Ectodermal cell (in vitro differentiated cells): ENCODE measurements around the gene RIT2.

Experiments used
- H3K27ac ChIP-seq: 2 replicates; pipeline ENCODE4 v1.7.0; 2013; ENCODE audit warnings: mild to moderate bottlenecking, low read depth, low read length; ENCODE audit not compliant: insufficient read depth, poor library complexity, severe bottlenecking
- H3K27me3 ChIP-seq: 2 replicates; pipeline ENCODE4 v1.7.0; 2013; ENCODE audit warnings: mild to moderate bottlenecking, low read length; ENCODE audit not compliant: insufficient read depth, control insufficient read depth, poor library complexity, severe bottlenecking
- H3K36me3 ChIP-seq: one replicate; pipeline ENCODE4 v1.7.0; 2013; ENCODE audit warnings: low read length; ENCODE audit not compliant: control insufficient read depth, insufficient read depth
- H3K4me1 ChIP-seq: one replicate; pipeline ENCODE4 v1.7.0; 2013; ENCODE audit warnings: low read length; ENCODE audit not compliant: control insufficient read depth, insufficient read depth
- H3K4me3 ChIP-seq: 2 replicates; pipeline ENCODE4 v1.7.0; 2013; ENCODE audit warnings: low read depth, low read length, control low read depth; ENCODE audit not compliant: insufficient read depth
- H3K9me3 ChIP-seq: 2 replicates; pipeline ENCODE4 v1.7.0; 2013; ENCODE audit warnings: mild to moderate bottlenecking, low read length, moderate library complexity; ENCODE audit not compliant: control insufficient read depth
- WGBS, 2 experiments: methylation state at CpG; one replicate each; pipeline ENCODE4 v1.1.7; 2013; ENCODE audit warnings: missing lambda C conversion rate in 2 of 2; 5-methylcytosine and 5-hydroxymethylcytosine counted together

RIT2 gene

DNA sequence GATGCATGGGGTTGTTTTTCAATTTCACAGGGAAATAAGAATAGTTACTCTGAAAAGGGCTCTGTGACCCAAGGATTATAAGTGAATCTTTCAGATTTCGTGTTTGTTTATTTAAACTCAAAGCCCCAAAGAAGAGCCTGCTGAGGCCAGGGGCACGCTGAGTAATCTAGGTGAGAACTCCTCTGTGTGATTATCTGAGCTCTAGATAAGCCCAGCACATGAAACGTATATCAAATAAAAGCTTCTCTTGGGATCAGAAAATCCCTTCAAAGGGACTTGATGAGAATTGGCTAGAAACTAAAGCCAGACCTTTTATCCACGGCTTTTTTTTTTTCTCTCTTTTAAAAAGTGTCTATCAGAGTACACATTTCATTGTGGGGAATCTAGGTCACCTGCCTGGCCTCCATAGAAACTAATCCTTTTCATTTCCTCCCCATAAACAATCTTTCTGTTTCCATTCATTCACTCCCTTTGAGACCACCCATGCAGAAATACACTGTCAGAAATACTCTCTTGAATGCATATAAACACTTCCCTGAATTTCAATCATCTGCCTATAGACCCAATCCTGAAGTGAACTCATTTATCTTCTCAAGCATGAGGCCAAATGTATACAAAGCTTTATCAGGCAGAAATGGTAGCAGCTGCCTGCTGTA, 137.4 kb downstream of the RIT2 start:
- Histone ChIP-seq H3K36me3 (no peaks in the 10 kb centered on the region), H3K27ac (no peak overlapping the region), H3K27me3 (no peaks in the 10 kb centered on the region), H3K9me3 (no peaks in the 10 kb centered on the region), H3K4me3 (no peak overlapping the region), H3K4me1 (no peaks in the 10 kb centered on the region)
- 55 to 63% methylated on average over 4 of the region's 4 CpGs for WGBS, 2 experiments

GRCh38 chr18:42976869-42977590, 138.5 kb downstream of the RIT2 start:
- no peaks in the 10 kb centered on the region for H3K4me1 ChIP-seq
- H3K36me3 ChIP-seq: no peaks in the 10 kb centered on the region
- H3K4me3 ChIP-seq: no peak overlapping the region
- H3K27me3 ChIP-seq: no peaks in the 10 kb centered on the region
- H3K9me3 ChIP-seq: no peaks in the 10 kb centered on the region
- 87 to 93% methylated on average over 2 to 3 of the region's 3 CpGs for WGBS, 2 experiments
- H3K27ac ChIP-seq: no peak overlapping the region

DNA sequence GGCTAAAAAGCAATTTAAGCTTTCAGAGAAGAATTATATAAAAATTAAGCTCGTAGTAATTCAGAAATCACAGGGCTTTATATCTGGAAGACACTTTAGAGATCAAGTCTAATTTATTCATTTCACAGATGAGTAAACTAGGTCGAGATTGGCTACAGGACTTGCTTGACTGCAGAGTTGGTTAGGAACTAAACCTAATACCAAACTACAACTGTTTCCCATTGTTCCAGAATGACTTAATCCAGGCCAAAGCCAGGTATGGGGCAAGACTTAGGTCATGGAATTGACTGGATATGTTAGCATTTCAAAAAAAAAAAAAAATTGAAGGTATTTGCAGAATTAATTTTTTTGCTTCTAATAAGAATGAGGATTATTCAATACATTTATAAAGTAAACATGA, 146.1 kb downstream of the RIT2 start:
- WGBS, 2 experiments: 88 to 100% methylated on average over 2 of the region's 2 CpGs
- Histone ChIP-seq H3K4me1 (no peaks in the 10 kb centered on the region), H3K27ac (no peak overlapping the region), H3K27me3 (no peaks in the 10 kb centered on the region), H3K4me3 (no peak overlapping the region), H3K36me3 (no peaks in the 10 kb centered on the region), H3K9me3 (no peaks in the 10 kb centered on the region)

- Histone ChIP-seq H3K4me3 (no peak overlapping the region), H3K27me3 (no peaks in the 10 kb centered on the region), H3K4me1 (no peaks in the 10 kb centered on the region), H3K36me3 (no peaks in the 10 kb centered on the region), H3K27ac (no peak overlapping the region), H3K9me3 (no peaks in the 10 kb centered on the region)
- WGBS, 2 experiments: 94 to 97% methylated on average over 2 to 3 of the region's 3 CpGs
These were observed 154.2 kb downstream of the RIT2 start for GRCh38 chr18:42961298-42961697.

DNA sequence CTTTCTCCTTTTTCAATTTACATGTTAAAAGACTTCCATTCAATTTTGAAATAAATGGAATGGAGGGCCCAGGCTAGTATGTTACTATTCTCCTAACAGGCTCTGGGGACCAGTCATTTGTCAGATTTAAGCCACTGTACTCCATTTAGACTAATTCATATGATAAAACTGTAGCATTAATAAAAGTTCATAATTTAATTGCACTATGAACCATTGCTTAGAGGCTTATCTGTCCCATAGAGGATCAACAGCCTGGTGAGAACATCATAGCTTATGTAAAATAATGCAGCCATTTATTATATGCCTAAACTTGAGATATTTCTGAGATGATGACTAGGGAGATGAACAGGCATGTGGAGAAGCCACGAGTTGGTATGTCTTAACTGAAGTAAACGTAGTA, 156.0 kb downstream of the RIT2 start:
- Histone ChIP-seq H3K4me1 (no peaks in the 10 kb centered on the region), H3K27me3 (no peaks in the 10 kb centered on the region), H3K9me3 (no peaks in the 10 kb centered on the region), H3K36me3 (no peaks in the 10 kb centered on the region), H3K4me3 (no peak overlapping the region), H3K27ac (no peak overlapping the region)
- WGBS, 2 experiments: 83 to 93% methylated on average over 2 of the region's 2 CpGs

- no peaks in the 10 kb centered on the region for H3K36me3 ChIP-seq
- H3K27ac ChIP-seq: no peak overlapping the region
- no peaks in the 10 kb centered on the region for H3K27me3 ChIP-seq
- H3K4me1 ChIP-seq: no peaks in the 10 kb centered on the region
- H3K9me3 ChIP-seq: no peaks in the 10 kb centered on the region
- no peak overlapping the region for H3K4me3 ChIP-seq
- WGBS, 2 experiments: 86 to 94% methylated on average over 4 of the region's 4 CpGs
These were observed 157.1 kb downstream of the RIT2 start for GRCh38 chr18:42958353-42958752.

DNA sequence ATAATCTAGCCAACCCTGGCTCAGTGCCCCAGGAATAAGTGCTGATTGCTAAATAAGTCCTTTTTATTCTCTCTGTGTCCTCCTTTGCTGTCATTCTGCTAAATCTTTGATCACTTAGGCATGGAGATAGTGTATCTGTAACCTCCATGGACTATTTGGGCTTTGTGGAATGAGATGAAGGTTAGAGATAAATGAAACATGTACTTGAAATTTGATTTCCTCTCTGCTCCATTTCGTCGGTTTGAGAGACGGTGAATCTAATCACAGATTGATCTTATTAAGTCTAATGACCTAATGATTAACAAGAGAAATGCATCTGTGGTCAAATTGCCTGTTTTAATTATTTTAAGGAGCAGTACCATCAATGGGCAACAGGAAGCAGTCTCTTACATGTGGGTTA, 159.2 kb downstream of the RIT2 start:
- Histone ChIP-seq H3K4me1 (no peaks in the 10 kb centered on the region), H3K27me3 (no peaks in the 10 kb centered on the region), H3K4me3 (no peak overlapping the region), H3K36me3 (no peaks in the 10 kb centered on the region), H3K27ac (no peak overlapping the region), H3K9me3 (no peaks in the 10 kb centered on the region)
- WGBS, 2 experiments: 98 to 100% methylated on average over 3 of the region's 3 CpGs

- H3K27ac ChIP-seq: no peak overlapping the region
- no peak overlapping the region for H3K4me3 ChIP-seq
- no peaks in the 10 kb centered on the region for H3K9me3 ChIP-seq
- WGBS, 2 experiments: 89 to 100% methylated on average over 1 of the region's 1 CpG
- H3K27me3 ChIP-seq: no peaks in the 10 kb centered on the region
- H3K36me3 ChIP-seq: no peaks in the 10 kb centered on the region
- no peaks in the 10 kb centered on the region for H3K4me1 ChIP-seq
These were observed 160.6 kb downstream of the RIT2 start for GRCh38 chr18:42954887-42955286.

DNA sequence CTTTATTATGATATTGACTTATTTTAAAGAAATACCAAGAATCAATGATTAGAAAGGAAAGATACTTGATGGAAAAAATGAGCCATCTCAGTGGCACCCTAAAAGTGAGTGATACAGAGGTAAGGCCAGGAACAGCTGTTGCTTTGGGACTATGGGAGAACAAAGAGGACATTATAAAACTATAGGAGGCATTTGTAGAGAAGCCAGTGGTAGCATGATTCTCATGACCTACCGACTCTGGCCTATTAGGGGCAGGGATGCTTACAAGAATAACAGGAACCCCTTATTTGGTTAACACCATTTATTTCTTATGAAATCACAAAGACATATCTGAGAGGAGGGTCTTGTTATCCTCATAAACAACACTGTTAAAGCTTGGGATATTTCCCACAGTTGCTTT, 162.2 kb downstream of the RIT2 start:
- Histone ChIP-seq H3K27ac (no peak overlapping the region), H3K36me3 (no peaks in the 10 kb centered on the region), H3K9me3 (no peaks in the 10 kb centered on the region), H3K4me1 (no peaks in the 10 kb centered on the region), H3K4me3 (no peak overlapping the region), H3K27me3 (no peaks in the 10 kb centered on the region)
- 100% methylated on average over 1 of the region's 1 CpG; no CpG with 5 or more reads in 1 of the 2 experiments for WGBS, 2 experiments

DNA sequence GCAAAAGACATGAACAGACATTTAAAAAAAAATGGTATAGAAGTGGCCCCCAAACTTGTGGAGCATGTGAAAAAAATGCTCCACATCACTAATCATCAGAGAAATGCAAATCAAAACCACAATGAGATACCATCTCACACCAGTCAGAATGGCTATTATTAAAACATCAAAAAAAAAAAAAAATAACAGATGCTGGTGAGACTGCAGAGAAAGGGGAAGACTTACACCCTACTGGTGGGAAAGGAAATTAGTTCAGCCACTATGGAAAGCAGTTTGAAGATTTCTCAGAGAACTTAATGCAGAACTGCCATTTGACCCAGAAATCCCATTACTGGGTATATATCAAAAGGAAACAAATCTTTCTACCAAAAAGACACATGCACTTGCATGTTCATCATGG, 164.8 kb downstream of the RIT2 start:
- Histone ChIP-seq H3K36me3 (no peaks in the 10 kb centered on the region), H3K4me1 (no peaks in the 10 kb centered on the region), H3K27ac (no peak overlapping the region), H3K9me3 (no peaks in the 10 kb centered on the region), H3K4me3 (no peak overlapping the region), H3K27me3 (no peaks in the 10 kb centered on the region)
